Hematopoietic multipotent progenitor cell treated with erythropoietin and hydrocortisone succinate and interleukin-3 and kit ligand, for 15 days (in vitro differentiated cells): ENCODE results near the gene CDH13.

Experiments used
- DNase-seq: peaks from one replicate; pipeline ENCODE4 v3.0.0-alpha.2; 2015; ENCODE audit warnings: low spot score

The CDH13 gene

GRCh38 chr16:82954224-82954929, 327.6 kb downstream of the CDH13 start:
- DNase-seq = no peak

- DNase-seq = no peak
Observed at GRCh38 chr16:82955741-82956348, 329.1 kb downstream of the CDH13 start.

- DNase-seq = no peak
Observed at GRCh38 chr16:82957212-82957611, 330.4 kb downstream of the CDH13 start.

GRCh38 chr16:82960918-82961317, 334.1 kb downstream of the CDH13 start:
- DNase-seq = no peak

- no peak for DNase-seq
Observed at GRCh38 chr16:82963653-82964052, 336.9 kb downstream of the CDH13 start.

- no peak for DNase-seq
Observed at GRCh38 chr16:82965808-82966207, 339.0 kb downstream of the CDH13 start.

- no peak for DNase-seq
Observed at GRCh38 chr16:82967424-82967823, 340.7 kb downstream of the CDH13 start.

GRCh38 chr16:82971126-82971525, 344.4 kb downstream of the CDH13 start:
- no peak for DNase-seq

- DNase-seq = no peak
Observed at GRCh38 chr16:82972331-82972919, 345.7 kb downstream of the CDH13 start.

- DNase-seq = no peak
Observed at GRCh38 chr16:82979406-82980111, 352.8 kb downstream of the CDH13 start.

- DNase-seq = no peak
Observed at GRCh38 chr16:82980810-82981209, 354.0 kb downstream of the CDH13 start.

GRCh38 chr16:82987767-82988166, 361.0 kb downstream of the CDH13 start:
- no peak for DNase-seq

- no peak for DNase-seq
Observed at GRCh38 chr16:82990155-82990554, 363.4 kb downstream of the CDH13 start.

GRCh38 chr16:82991410-82991809, 364.6 kb downstream of the CDH13 start:
- no peak for DNase-seq

GRCh38 chr16:82991966-82992675, 365.4 kb downstream of the CDH13 start:
- no peak for DNase-seq

- DNase-seq = no peak
Observed at GRCh38 chr16:82992786-82993185, 366.0 kb downstream of the CDH13 start.

GRCh38 chr16:82993415-82993814, 366.6 kb downstream of the CDH13 start:
- no peak for DNase-seq

- no peak for DNase-seq
Observed at GRCh38 chr16:82993926-82994325, 367.2 kb downstream of the CDH13 start.

- DNase-seq = no peak
Observed at GRCh38 chr16:82995286-82995923, 368.6 kb downstream of the CDH13 start.

- no peak for DNase-seq
Observed at GRCh38 chr16:82995924-82996441, 369.2 kb downstream of the CDH13 start.

- DNase-seq = no peak
Observed at GRCh38 chr16:82996814-82997213, 370.0 kb downstream of the CDH13 start.

- DNase-seq = no peak
Observed at GRCh38 chr16:82999711-83000110, 372.9 kb downstream of the CDH13 start.
